Measurements from ENCODE around the gene SEPTIN3.

Gene SEPTIN3

GRCh38 chr22:41978732-41979131 lies 9.5 kb downstream of the SEPTIN3 start:
- Mint-ChIP-seq H3K27ac (no peak overlapping the region), H3K4me1 (ENCODE audit: low read depth) (peaks cover 15% of the 10 kb centered on the region), H3K9me3 (no peaks in the 10 kb centered on the region), H3K27me3 (ENCODE audit: low read depth) (peaks cover 41% of the 10 kb centered on the region), H3K36me3 (ENCODE audit: low read depth) (no peaks in the 10 kb centered on the region), H3K4me3 (no peak overlapping the region)

GRCh38 chr22:41979423-41980250 lies 10.4 kb downstream of the SEPTIN3 start:
- H3K4me1 Mint-ChIP-seq (ENCODE audit: low read depth) = peaks cover 15% of the 10 kb centered on the region
- no peaks in the 10 kb centered on the region for H3K36me3 Mint-ChIP-seq (ENCODE audit: low read depth)
- H3K27ac Mint-ChIP-seq = no peak overlapping the region
- H3K27me3 Mint-ChIP-seq (ENCODE audit: low read depth) = peaks cover 39% of the 10 kb centered on the region
- no peak overlapping the region for H3K4me3 Mint-ChIP-seq
- no peaks in the 10 kb centered on the region for H3K9me3 Mint-ChIP-seq

- Mint-ChIP-seq H3K9me3 (no peaks in the 10 kb centered on the region), H3K27ac (no peak overlapping the region), H3K36me3 (ENCODE audit: low read depth) (peaks cover 2% of the 10 kb centered on the region), H3K4me3 (no peak overlapping the region), H3K27me3 (ENCODE audit: low read depth) (peaks cover 13% of the 10 kb centered on the region), H3K4me1 (ENCODE audit: low read depth) (no peaks in the 10 kb centered on the region)
Measured at GRCh38 chr22:41982865-41983264, 13.6 kb downstream of the SEPTIN3 start.

DNA sequence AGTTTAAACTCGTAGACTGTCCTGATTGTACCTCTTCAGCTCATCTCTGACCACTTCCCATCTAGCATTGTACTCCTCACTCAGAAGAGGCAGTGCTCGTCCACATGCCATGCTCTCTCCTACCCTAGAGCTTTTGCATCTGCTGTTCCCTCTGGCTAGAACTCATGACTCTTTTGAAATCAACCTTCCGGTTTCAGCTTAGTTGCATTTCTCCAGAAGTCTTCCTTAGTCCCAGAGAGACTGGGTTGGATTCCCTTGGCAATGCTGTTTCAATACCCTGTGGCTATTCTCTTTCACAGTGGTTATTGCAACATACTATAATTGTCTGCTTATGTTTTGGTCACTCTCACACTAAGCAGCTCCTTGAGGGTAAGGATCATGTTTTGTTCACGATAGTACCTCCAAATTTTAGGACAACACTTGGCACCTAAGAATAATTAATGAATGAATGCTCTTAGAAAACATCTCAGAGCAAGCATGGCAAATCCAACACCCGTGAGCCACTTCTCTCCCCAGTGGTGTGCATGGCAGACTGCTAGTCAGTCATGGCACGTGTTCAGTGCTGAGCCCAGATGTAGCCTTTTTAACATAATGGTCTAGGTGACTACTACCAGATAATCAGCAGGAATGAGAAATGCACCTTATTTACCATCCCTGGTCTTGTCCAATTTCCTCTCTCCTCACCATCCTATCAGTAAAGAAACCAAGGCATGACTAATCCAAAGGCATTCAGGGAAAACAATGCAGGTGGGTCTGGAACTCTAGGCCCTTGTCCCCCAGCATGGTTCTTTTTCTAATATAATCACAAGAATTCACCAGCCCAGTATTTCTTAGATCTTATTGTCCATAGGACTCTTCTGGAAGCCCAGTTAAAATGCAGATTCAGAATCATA lies 14.5 kb downstream of the SEPTIN3 start:
- no peaks in the 10 kb centered on the region for H3K9me3 Mint-ChIP-seq
- H3K36me3 Mint-ChIP-seq (ENCODE audit: low read depth) = peaks cover 2% of the 10 kb centered on the region
- no peak overlapping the region for H3K4me3 Mint-ChIP-seq
- no peaks in the 10 kb centered on the region for H3K4me1 Mint-ChIP-seq (ENCODE audit: low read depth)
- peaks cover 4% of the 10 kb centered on the region for H3K27me3 Mint-ChIP-seq (ENCODE audit: low read depth)
- no peak overlapping the region for H3K27ac Mint-ChIP-seq

DNA sequence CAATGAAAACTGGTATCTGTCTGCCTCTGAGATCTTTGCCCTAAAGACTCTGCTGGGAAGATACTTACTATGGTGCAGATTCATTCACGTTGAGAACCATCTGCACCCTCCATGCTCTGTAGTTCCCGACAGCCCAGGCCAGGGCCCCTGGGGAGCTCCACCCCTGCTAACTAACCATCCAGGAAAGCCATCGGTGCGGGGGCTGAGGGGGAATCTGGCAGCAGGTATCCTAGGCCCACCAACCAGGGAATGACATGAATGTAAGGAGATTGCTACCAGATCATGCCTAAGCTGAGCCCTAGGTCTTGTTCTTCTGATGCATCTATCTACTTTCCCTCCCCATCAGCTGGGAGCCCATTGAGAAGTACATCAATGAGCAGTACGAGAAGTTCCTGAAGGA lies 18.0 kb downstream of the SEPTIN3 start:
- Mint-ChIP-seq H3K36me3 (ENCODE audit: low read depth) (peaks cover 2% of the 10 kb centered on the region), H3K27me3 (ENCODE audit: low read depth) (no peaks in the 10 kb centered on the region), H3K27ac (no peak overlapping the region), H3K4me1 (ENCODE audit: low read depth) (no peaks in the 10 kb centered on the region), H3K4me3 (no peak overlapping the region), H3K9me3 (no peaks in the 10 kb centered on the region)

DNA sequence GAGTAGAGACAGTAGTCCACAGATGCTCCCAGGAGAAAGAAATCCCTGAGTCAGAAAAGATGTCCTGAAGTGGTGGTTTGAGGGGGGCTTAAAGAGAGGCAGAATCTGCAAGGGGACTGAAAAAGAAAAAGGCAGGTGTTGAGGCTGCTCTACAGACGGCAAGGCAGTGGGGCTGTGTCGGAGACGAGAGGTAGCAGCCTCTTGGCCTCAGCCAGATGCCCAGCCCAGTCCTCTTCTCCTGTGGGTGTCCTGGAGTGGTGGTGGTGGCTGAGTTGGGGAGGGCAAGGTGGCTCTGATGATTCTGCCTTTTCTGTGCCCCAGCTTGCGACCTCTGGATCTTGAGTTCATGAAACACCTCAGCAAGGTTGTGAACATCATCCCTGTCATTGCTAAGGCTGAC lies 20.0 kb downstream of the SEPTIN3 start:
- Mint-ChIP-seq H3K4me1 (ENCODE audit: low read depth) (no peaks in the 10 kb centered on the region), H3K36me3 (ENCODE audit: low read depth) (peaks cover 4% of the 10 kb centered on the region), H3K9me3 (no peaks in the 10 kb centered on the region), H3K27ac (no peak overlapping the region), H3K4me3 (no peak overlapping the region), H3K27me3 (ENCODE audit: low read depth) (no peaks in the 10 kb centered on the region)

- H3K4me3 Mint-ChIP-seq = no peak overlapping the region
- no peaks in the 10 kb centered on the region for H3K27me3 Mint-ChIP-seq (ENCODE audit: low read depth)
- no peaks in the 10 kb centered on the region for H3K9me3 Mint-ChIP-seq
- H3K36me3 Mint-ChIP-seq (ENCODE audit: low read depth) = peaks cover 8% of the 10 kb centered on the region
- H3K27ac Mint-ChIP-seq = no peak overlapping the region
- peaks cover 6% of the 10 kb centered on the region for H3K4me1 Mint-ChIP-seq (ENCODE audit: low read depth)
Measured at GRCh38 chr22:41991111-41991510, 21.9 kb downstream of the SEPTIN3 start.

- H3K9me3 Mint-ChIP-seq = no peaks in the 10 kb centered on the region
- H3K36me3 Mint-ChIP-seq (ENCODE audit: low read depth) = peaks cover 10% of the 10 kb centered on the region
- no peak overlapping the region for H3K4me3 Mint-ChIP-seq
- no peak overlapping the region for H3K27ac Mint-ChIP-seq
- H3K27me3 Mint-ChIP-seq (ENCODE audit: low read depth) = no peaks in the 10 kb centered on the region
- H3K4me1 Mint-ChIP-seq (ENCODE audit: low read depth) = peaks cover 6% of the 10 kb centered on the region
Measured at GRCh38 chr22:41992496-41992895, 23.3 kb downstream of the SEPTIN3 start.

- Mint-ChIP-seq H3K27me3 (ENCODE audit: low read depth) (no peaks in the 10 kb centered on the region), H3K36me3 (ENCODE audit: low read depth) (peaks cover 20% of the 10 kb centered on the region), H3K4me3 (no peak overlapping the region), H3K4me1 (ENCODE audit: low read depth) (peaks cover 23% of the 10 kb centered on the region), H3K9me3 (peaks cover 3% of the 10 kb centered on the region), H3K27ac (no peak overlapping the region)
Measured at GRCh38 chr22:41995211-41995610, 26.0 kb downstream of the SEPTIN3 start.

DNA sequence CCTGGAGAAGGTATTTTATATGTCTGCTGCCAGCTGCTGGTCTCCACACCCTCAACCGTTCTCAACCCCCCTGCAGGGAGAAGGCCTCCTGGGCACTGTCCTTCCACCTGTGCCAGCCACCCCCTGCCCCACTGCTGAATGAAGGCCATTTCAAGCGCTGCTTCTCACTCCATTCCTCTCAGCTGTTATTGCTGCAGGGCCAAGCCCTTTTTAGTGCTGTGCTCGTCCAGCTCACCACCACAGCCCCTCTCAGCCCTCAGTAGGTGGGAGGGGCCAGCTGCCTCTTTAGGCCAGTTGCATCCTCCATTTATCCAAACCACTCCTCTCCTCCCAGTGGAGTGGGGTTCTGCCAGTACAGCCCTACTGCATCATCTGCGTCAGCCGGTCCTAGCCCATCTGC lies 27.6 kb downstream of the SEPTIN3 start:
- H3K4me3 Mint-ChIP-seq = no peak overlapping the region
- H3K27ac Mint-ChIP-seq = no peak overlapping the region
- H3K4me1 Mint-ChIP-seq (ENCODE audit: low read depth) = peaks cover 24% of the 10 kb centered on the region
- H3K9me3 Mint-ChIP-seq = peaks cover 3% of the 10 kb centered on the region
- H3K36me3 Mint-ChIP-seq (ENCODE audit: low read depth) = peaks cover 25% of the 10 kb centered on the region
- no peaks in the 10 kb centered on the region for H3K27me3 Mint-ChIP-seq (ENCODE audit: low read depth)

- Mint-ChIP-seq H3K9me3 (peaks cover 4% of the 10 kb centered on the region), H3K27me3 (ENCODE audit: low read depth) (no peaks in the 10 kb centered on the region), H3K36me3 (ENCODE audit: low read depth) (peaks cover 28% of the 10 kb centered on the region), H3K4me3 (peak within 1 kb of the TSS; percentile 99), H3K4me1 (ENCODE audit: low read depth) (peaks cover 26% of the 10 kb centered on the region), H3K27ac (peak within 1 kb of the TSS; percentile 99)
Measured at GRCh38 chr22:41998361-41999261, 29.4 kb downstream of the SEPTIN3 start, which contains the start of gene WBP2NL. TSS of gene WBP2NL (plus strand) at chr22:41998788. CDS start at chr22:41998819, 31 bp downstream.

GRCh38 chr22:42000466-42000865 lies 31.2 kb downstream of the SEPTIN3 start:
- Mint-ChIP-seq H3K36me3 (ENCODE audit: low read depth) (peaks cover 20% of the 10 kb centered on the region), H3K27ac (no peak overlapping the region), H3K4me3 (peak overlapping the region; percentile 70), H3K9me3 (peaks cover 7% of the 10 kb centered on the region), H3K27me3 (ENCODE audit: low read depth) (no peaks in the 10 kb centered on the region), H3K4me1 (ENCODE audit: low read depth) (peaks cover 21% of the 10 kb centered on the region)

- Mint-ChIP-seq H3K4me3 (no peak overlapping the region), H3K27me3 (ENCODE audit: low read depth) (no peaks in the 10 kb centered on the region), H3K36me3 (ENCODE audit: low read depth) (peaks cover 20% of the 10 kb centered on the region), H3K9me3 (peaks cover 7% of the 10 kb centered on the region), H3K4me1 (ENCODE audit: low read depth) (peaks cover 25% of the 10 kb centered on the region), H3K27ac (no peak overlapping the region)
Measured at GRCh38 chr22:42001121-42001520, 31.9 kb downstream of the SEPTIN3 start.

- Mint-ChIP-seq H3K9me3 (peaks cover 7% of the 10 kb centered on the region), H3K27me3 (ENCODE audit: low read depth) (no peaks in the 10 kb centered on the region), H3K27ac (no peak overlapping the region), H3K4me3 (no peak overlapping the region), H3K4me1 (ENCODE audit: low read depth) (peaks cover 25% of the 10 kb centered on the region), H3K36me3 (ENCODE audit: low read depth) (peaks cover 20% of the 10 kb centered on the region)
Measured at GRCh38 chr22:42001706-42002105, 32.5 kb downstream of the SEPTIN3 start.
